Measurements from ENCODE around the gene IDH3B. TPM values are rescaled to one million over a fixed set of nuclear protein-coding genes. Genes with fewer than 3 reads are reported as not detected.

IDH3B gene
- total RNA-seq, 1 experiment from 2014 or later = 132 TPM

GRCh38 chr20:2705931-2706645, 42.1 kb upstream of the IDH3B start:
- ChIA-PET CTCF (no interaction called here), POLR2A (no interaction called here), RAD21 (ENCODE audit: low non-redundant PET in 1 of 2, low total read pairs in 2 of 2, uncharacterized antibody in 2 of 2, unreplicated experiment in 2 of 2) (no interaction called here)
- DNase-seq (ENCODE audit: low read depth, low spot score) (no peak), ATAC-seq (no peak)
- no peak overlapping the region for H3K27ac ChIP-seq (ENCODE audit: low read depth, low read length)
- H3K79me2 ChIP-seq (ENCODE audit: insufficient read depth, low read length) = no peaks in the 10 kb centered on the region
- BruUV-seq (replicated peaks) = no TSS peak
- no peaks in the 10 kb centered on the region for H3K9me3 ChIP-seq (ENCODE audit: control insufficient read depth in 1 of 2, insufficient read depth in 1 of 2, low read depth in 1 of 2, low read length in 2 of 2)
- H3K9me2 ChIP-seq (ENCODE audit: insufficient read depth) = no peaks in the 10 kb centered on the region
- no peaks in the 10 kb centered on the region for H3K27me3 ChIP-seq (ENCODE audit: insufficient read depth, low read length)
- H3K36me3 ChIP-seq (ENCODE audit: control insufficient read depth in 1 of 2, insufficient read depth in 2 of 2, low read length in 2 of 2) = no peaks in the 10 kb centered on the region
- no peaks in the 10 kb centered on the region for H4K20me1 ChIP-seq (ENCODE audit: insufficient read depth)
- H2AFZ ChIP-seq (ENCODE audit: low read depth, low read length, poor library complexity, severe bottlenecking) = no peak overlapping the region
- no peak overlapping the region for H3K9ac ChIP-seq (ENCODE audit: low read length)
- H3K4me1 ChIP-seq (ENCODE audit: control insufficient read depth in 1 of 2, insufficient read depth in 2 of 2, low read length in 2 of 2) = no peaks in the 10 kb centered on the region
- no peak for TF ChIP-seq REST (IDR thresholded peaks at IDR 0.05; ENCODE audit: low read depth)
- no peak for TF ChIP-seq ZBTB33 (IDR thresholded peaks at IDR 0.05; ENCODE audit: extremely low read depth, insufficient replicate concordance, low read length)
- TF ChIP-seq SRF (IDR thresholded peaks at IDR 0.05; ENCODE audit: low read depth) = no peak
- TF ChIP-seq FOSL1 (IDR thresholded peaks at IDR 0.05; ENCODE audit: low read depth) = no peak
- TF ChIP-seq TCF7L2 (IDR thresholded peaks at IDR 0.05; ENCODE audit: borderline replicate concordance, extremely low read depth, insufficient read depth, insufficient read length) = no peak
- TF ChIP-seq POLR2A (IDR thresholded peaks at IDR 0.05; ENCODE audit: borderline replicate concordance, extremely low read depth, insufficient read depth, insufficient read length) = no peak
- no peak for TF ChIP-seq POLR2AphosphoS5 (IDR thresholded peaks at IDR 0.05; ENCODE audit: low read depth, low read length)
- TF ChIP-seq EGR1 (IDR thresholded peaks at IDR 0.05; ENCODE audit: low read depth) = no peak
- no peak for TF ChIP-seq ZNF274 (IDR thresholded peaks at IDR 0.05; ENCODE audit: low read depth, low read length)
- no peak for TF ChIP-seq CEBPB (IDR thresholded peaks at IDR 0.05; ENCODE audit: low read depth)
- TF ChIP-seq EZH2 (IDR thresholded peaks at IDR 0.05) = no peak
- TF ChIP-seq SIN3A (IDR thresholded peaks at IDR 0.05; ENCODE audit: low read depth) = no peak
- TF ChIP-seq CTCF (IDR thresholded peaks at IDR 0.05 in 2 of 3, conservative IDR thresholded peaks at IDR 0.05 in 1 of 3; ENCODE audit: borderline replicate concordance in 1 of 3, insufficient read depth in 1 of 3, low read depth in 2 of 3, low read length in 2 of 3) = no peak
- no peak for TF ChIP-seq YY1 (IDR thresholded peaks at IDR 0.05; ENCODE audit: extremely low read depth, insufficient replicate concordance, low read depth, low read length)
- intact Hi-C loops (cut with micrococcal nuclease) = no loop called here
- H3K4me3 ChIP-seq (replicated peaks in 1 of 2; ENCODE audit: low read depth in 1 of 2, low read length in 2 of 2) = no peak overlapping the region
- no peak overlapping the region for H3K4me2 ChIP-seq (ENCODE audit: low read length)
